LNCaP clone FGC (cell line): ENCODE measurements around the gene NDUFS3.

Experiments used
- DNase-seq: peaks from one replicate; pipeline ENCODE4 v3.0.0-alpha.2; 2011; ENCODE audit warnings: low read depth
- H3K4me3 ChIP-seq: 2 replicates; pipeline ENCODE4 v1.5.1; 2011; ENCODE audit warnings: mild to moderate bottlenecking, low read depth, low read length, control low read depth
- CTCF ChIP-seq: IDR thresholded peaks from 2 replicates; pipeline ENCODE4 v1.5.1; 2012; ENCODE audit warnings: mild to moderate bottlenecking; ENCODE audit not compliant: control insufficient read depth, insufficient read depth; ENCODE audit errors: extremely low read depth

The NDUFS3 gene

GRCh38 chr11:47617417-47617809 lies 38.5 kb downstream of the NDUFS3 start:
- no peak for DNase-seq
- no peak for TF ChIP-seq CTCF
- no peak overlapping the region for H3K4me3 ChIP-seq

- TF ChIP-seq CTCF: no peak
- no peak for DNase-seq
- no peak overlapping the region for H3K4me3 ChIP-seq
These were observed 42.0 kb downstream of the NDUFS3 start for GRCh38 chr11:47620836-47621378.

- DNase-seq: no peak
- H3K4me3 ChIP-seq: no peak overlapping the region
- TF ChIP-seq CTCF: no peak
These were observed 47.4 kb downstream of the NDUFS3 start for GRCh38 chr11:47626234-47626633.

GRCh38 chr11:47628026-47628425 lies 49.2 kb downstream of the NDUFS3 start:
- no peak for TF ChIP-seq CTCF
- DNase-seq: no peak
- no peak overlapping the region for H3K4me3 ChIP-seq

- no peak for TF ChIP-seq CTCF
- H3K4me3 ChIP-seq: no peak overlapping the region
- DNase-seq: no peak
These were observed 52.6 kb downstream of the NDUFS3 start for GRCh38 chr11:47631473-47631872.
